Forelimb muscle (tissue), 1 donor: ENCODE measurements around the gene DNALI1. TPM values are rescaled to one million over a fixed set of nuclear protein-coding genes. Genes with fewer than 3 reads are reported as not detected.
"Not testable (repeated sequence)": the region's sequence is repeated elsewhere in the genome, so short reads cannot be mapped to it uniquely, and the experiment has no call there.

Source experiments
- DNase-seq: peaks from one replicate; pipeline ENCODE4 v3.0.0-alpha.2; 2013; ENCODE audit warnings: low read depth
- polyA plus RNA-seq: library from polyadenylated mRNA; unstranded; fragments of 120-200 nt; gene quantifications from one replicate; pipeline ENCODE4 v1.2.1, GENCODE V29; 2013; ENCODE audit not compliant: insufficient read length

The DNALI1 gene
- polyA plus RNA-seq, 1 donor = 8.7 TPM

GRCh38 chr1:37553927-37554808 lies 2.6 kb upstream of the DNALI1 start, which contains the start of gene SNIP1:
SNIP1 (minus strand) TSS chr1:37554293; CDS start chr1:37554229, 64 bp downstream.
- DNase-seq = peak; percentile 87

DNA sequence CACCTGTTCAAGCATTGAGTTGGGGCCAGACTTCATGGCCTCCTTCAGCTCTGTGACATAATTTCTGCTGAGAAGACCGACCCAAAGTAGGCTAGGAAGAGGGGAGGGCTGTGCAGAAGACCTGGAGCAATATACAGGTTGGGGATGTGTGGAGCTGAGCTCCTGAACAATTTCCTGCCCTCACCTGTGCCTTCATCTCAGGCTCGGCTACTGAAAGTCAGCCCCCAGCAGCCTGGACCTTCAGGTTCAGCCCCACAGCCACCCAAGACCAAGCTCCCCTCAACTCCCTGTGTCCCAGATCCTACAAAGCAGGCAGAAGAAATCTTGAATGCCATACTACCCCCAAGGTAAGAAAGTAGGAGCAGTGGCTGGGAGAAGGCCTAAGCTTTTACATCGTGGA lies 662 bp downstream of the DNALI1 start:
- no peak for DNase-seq

DNA sequence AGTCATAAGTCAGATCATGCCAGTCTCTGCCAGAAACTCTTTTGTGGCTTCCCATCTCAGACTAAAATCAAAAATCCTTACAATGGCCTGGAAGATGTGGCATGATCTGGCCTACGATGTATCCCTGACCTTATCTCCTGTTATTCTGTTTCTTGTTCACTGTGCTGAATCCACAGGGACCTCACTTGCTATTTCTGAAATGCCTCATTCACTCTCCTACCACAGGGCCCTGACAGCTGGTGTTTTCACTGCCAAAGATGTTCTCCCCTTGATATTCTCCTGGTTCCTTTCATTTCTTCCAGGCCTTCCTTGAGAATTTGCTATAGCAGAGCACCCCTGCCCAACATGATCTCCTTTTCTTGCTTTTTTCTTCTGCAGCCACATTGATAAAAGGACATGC lies 1.7 kb downstream of the DNALI1 start:
- no peak for DNase-seq

DNA sequence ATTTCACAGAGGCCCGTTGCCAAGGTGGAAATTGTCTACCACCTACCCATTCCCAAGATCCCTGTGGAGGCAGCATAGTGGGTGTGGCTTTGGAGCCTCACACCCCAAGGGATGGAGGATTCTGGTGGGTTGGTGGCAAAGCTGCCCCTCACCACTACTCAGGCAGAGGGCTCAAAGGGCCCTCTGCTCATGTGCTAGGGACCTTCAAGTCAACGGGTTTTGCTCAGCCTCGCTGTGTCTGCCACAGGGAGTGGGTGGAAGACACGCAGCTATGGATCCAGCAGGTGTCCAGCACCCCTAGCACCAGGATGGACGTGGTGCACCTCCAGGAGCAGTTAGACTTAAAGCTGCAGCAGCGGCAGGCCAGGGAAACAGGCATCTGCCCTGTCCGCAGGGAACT lies 2.3 kb downstream of the DNALI1 start:
- DNase-seq = no peak

DNA sequence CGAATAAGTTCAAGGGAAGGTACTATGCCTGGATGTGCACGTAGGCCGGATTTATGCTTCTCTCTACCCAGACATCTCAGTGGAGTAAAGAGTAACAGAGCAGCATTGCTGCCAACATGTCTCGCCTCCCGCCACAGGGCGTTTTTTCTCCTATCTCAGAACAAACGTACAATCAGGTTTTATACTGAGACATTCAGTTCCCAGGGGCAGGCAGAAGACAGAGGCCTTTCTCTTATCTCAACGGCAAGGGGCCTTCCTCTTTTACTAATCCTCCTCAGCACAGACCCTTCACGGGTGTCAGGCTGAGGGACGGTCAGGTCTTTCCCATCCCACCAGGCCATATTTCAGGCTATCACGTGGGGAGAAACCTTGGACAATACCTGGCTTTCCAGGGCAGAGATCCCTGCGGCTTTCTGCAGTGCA lies 3.2 kb downstream of the DNALI1 start:
- DNase-seq = not testable (repeated sequence)

DNA sequence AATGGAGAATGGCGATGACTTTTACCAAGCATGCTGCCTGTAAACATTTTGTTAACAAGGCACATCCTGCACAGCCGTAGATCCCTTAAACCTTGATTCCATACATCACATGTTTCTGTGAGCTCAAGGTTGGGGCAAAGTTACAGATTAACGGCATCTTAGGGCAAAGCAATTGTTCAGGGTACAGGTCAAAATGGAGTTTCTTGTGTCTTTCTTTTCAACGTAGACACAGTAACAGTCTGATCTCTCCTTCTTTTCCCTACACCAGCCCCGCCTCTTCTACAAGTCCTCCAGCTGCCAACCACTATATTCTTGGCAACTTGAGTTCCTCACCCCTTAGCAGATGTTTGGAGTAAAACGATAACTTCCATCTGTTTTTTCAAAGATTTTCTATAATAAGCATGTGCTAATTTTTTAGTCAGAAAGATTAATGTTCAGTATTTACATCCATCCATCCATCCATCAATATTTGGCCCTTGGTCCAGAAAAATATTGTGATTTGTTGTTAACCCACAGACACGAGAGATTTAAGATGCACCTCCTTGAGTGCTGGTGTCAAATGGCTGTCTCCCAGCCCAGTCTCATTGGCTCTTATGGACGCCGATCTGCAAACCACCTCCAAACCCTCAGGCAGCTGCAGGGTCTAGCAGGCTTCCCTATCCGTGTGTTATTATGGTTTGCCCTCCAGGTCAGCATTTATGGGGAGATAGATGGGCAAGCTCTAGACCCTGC lies 3.8 kb downstream of the DNALI1 start:
- DNase-seq = no peak

GRCh38 chr1:37561133-37562132 lies 4.7 kb downstream of the DNALI1 start:
- no peak for DNase-seq

DNA sequence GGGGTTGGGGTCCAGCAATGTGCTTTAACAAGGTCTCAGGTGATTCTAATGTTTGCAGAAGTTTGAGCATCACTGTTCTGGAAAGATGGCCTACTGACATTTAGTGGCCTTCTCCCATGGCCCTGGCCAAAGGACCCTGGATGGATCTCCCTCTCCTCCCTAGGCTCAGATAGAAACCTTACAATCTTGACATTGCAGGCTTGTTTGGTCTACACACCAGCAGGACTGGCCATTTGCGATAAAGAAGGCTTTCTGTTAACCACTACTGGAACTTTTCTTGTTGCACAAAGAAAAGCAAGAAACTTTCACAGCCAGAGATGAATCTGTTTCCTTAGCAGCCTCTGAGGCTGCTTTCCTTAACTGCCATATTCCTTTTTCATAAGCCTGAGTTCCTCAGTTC lies 6.2 kb downstream of the DNALI1 start:
- DNase-seq = no peak

DNA sequence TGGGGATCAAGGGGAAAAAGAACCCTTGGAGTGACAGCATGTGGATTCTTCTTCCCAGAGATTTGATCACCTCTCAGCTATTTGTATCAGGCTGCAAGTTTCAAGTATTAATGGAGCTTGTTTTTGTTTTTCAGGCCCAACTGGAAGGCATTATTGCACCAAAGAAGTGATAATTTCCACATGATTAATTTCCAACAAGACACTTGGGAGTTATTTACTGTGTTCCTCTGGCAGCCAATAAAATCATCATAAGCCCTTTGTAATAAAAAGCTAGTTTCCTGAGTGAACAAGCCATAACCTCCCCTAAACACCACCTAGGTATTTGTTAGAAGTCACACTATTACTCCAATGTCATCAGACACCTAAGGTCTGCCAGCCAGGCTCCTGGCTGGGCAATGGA lies 8.2 kb downstream of the DNALI1 start:
- no peak for DNase-seq

DNA sequence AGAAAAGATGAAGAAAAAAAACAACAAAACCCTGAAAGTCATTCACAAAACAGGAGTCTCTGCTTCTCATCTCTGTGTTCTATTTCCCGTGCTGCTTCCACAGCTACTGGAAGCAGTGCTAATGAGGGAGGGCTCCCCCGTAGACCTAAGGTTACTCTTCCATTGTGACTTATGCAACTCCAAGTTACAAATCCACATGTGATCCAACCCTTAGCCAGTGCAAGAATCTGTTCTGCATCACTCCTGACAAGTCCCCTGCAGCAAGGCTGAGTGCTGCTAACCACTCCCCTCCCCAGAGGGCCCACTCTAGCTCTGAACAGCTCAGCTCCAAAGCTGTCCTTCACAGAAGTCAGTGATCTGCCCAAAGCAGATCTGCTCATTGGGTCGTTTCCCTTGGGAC lies 10.3 kb downstream of the DNALI1 start:
- DNase-seq = no peak

DNA sequence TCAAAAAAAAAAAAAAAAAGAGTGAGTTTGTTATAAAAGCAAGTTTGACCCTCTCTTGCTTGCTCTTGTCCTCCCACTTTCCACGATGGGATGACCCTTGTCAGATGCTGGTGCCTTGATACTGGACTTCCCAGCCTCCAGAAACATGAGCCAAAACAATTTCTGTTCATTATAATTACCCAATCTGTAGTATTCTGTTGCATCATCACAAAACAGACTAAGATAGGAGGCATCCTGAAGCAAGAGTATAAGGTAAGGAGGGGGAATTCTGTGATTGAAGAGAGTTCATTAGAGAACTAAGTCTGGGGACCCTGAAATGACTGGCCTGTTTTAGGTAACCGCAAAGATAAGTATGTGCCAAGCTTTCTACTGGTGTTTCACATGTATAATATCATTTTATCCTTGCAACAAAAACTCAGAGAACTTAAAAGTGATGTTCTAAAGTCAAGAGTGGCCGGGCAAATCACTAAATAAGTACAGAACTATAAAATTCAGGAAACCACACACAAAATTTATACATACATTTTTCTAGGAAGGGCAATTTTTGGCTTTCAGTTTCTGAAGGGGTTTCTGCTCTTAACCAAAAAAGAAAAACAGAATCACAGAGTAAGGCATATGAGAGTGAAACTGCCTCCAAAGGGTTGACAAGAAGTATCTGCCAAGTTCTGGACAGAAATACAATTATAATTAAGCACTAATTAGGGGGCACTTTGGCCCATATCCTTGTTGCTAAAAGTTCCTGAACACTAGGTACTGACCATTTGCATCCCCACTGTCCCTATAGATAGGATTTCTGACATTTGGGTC lies 14.0 kb downstream of the DNALI1 start:
- no peak for DNase-seq

DNA sequence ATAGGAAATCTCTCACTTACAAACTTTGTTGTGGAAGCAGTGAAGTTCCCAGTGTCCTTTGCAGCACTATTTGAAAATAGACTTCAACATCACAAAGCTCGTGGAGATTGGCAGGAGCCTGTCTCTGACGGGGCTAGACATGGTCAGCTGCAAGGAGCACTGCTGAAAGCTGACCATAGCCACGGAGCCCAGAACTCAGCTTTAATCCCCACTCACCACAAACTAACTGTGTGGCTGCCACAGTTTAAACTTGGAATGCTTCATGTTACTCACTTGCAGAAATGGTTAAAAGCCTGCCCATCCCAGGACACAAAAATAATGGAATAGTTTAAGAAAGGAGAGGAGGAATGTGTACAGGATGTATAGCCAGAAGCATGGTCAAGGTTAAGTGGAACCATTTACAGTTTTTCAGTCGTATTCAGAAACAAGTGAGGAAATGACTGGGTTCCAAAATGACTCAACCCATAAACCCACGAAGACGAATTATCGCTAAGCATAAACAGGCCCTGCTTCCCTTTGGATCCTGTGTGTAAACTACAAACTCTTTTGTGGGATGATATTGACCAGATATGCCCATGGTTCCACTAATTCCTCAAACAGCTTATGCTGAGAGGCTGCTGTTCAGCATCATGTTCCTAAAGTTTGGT lies 18.2 kb downstream of the DNALI1 start:
- DNase-seq = no peak

GRCh38 chr1:37575692-37576091 lies 19.0 kb downstream of the DNALI1 start:
- DNase-seq = no peak

- not testable (repeated sequence) for DNase-seq
Measured at GRCh38 chr1:37584544-37584943, 27.8 kb downstream of the DNALI1 start.

GRCh38 chr1:37588939-37589338 lies 32.2 kb downstream of the DNALI1 start:
- no peak for DNase-seq

GRCh38 chr1:37593726-37594125 lies 37.0 kb downstream of the DNALI1 start:
- DNase-seq = no peak

GRCh38 chr1:37595440-37596181 lies 38.9 kb downstream of the DNALI1 start, which contains the start of gene GNL2:
GNL2 (minus strand) TSS chr1:37595937; CDS start chr1:37595822, 115 bp downstream.
- DNase-seq = peak; percentile 97

GRCh38 chr1:37596182-37596667 lies 39.5 kb downstream of the DNALI1 start:
- DNase-seq = no peak

DNA sequence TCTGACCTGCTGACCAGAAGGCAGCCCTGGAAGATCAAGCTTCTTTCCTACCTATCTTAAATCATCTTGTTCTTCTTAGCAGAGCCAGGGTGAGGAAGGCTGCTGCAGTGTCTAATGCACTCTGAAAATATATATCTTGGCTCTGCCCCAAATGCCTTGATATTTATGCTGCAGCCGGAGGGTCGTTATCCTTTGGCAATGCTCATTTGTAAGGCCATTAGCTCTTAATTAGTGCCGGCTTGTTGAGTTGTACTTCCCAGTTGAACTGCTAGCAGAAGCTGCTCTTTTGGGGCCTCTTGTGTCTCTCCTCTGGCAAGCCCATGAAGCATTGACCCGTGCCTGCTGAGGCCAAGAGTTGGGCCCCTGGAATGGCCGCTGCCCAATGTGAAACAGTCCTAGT lies 43.2 kb downstream of the DNALI1 start:
- DNase-seq = no peak
